GM03348 (cell line): ENCODE data around the gene ANXA3.
A peak's percentile ranks its signal among the peaks of the same experiment; 100 is the strongest.

Experiments used
- DNase-seq: peaks from one replicate; pipeline ENCODE4 v3.0.0; 2012; ENCODE audit warnings: low spot score

ANXA3 gene

GRCh38 chr4:78644744-78645330 is 93.3 kb downstream of the ANXA3 start:
- peak; percentile 69 for DNase-seq

DNA sequence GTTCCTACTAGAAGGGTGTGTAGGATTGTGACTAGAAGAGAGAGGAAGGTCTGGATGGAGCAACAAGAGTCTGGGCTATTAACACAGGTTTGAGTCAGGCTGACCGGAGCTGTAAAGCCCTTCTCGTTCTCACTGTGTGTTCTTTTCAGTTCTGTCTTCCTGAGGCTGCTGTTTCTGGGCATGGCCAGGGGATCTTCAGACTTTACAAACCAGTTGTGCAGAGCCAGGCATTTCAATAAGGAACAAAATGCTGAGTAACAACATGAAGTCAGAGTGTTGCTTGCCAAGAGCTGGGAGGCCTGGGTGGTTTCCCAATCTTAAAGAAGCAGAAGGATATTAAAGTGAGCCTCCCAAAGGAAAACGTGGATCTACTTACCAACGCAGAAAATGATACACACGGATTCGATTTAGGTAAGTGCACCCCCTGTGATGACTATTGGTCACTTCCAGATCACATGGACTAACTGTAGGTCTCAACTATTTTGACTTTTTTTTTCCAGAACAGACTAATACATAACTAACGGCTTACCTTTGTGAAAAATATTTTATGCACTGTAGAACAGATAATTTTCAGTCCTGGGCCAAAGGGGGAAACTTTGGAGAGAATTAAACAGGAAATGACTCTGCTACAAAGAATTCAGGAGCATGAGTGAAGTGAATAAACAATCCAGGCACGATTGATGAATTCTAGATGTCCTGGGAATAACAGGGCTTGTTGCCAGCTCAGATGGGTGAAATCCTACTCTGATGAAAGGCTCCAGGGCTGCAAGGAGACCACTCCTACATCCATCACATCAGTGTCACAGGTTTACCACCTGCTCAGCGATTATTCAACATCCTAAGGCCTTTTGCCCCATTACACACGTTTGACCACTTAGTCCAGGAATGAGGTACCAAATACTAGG is 94.5 kb downstream of the ANXA3 start:
- DNase-seq = peak; percentile 69

- no peak for DNase-seq
Observed at GRCh38 chr4:78647272-78647671, 95.7 kb downstream of the ANXA3 start.

DNA sequence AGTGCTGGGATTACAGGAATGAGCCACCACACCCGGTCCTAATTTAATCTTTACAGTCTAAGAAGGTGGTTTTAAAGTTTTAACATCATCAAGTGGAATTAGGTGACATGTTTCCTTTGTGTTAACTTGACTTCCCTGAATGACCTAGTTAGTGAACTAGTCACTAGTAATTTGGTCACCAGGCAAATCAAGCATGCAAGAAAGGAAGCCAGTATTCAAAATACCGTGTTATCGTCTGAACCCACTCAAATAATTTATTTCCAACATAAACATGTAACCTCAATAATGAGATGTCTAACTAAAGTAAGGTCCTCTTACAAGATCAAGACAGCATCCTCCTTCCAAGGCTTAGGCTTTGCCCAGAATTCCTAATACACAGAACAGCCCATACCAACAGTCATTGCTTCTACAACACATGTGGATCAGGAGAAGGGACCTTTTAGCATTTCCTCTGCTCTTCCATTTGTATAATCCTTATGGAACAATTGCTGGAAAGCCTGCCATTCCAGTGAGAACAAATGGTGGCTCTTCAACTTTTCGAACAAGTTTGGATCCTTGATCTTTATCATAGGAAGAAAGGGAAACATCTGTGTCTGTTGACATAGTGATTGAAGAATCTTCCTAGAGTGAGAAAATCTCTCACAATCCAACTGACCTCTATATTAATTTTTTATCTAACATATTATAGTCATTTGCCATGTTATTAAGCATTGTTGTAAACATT is 97.2 kb downstream of the ANXA3 start:
- no peak for DNase-seq

DNA sequence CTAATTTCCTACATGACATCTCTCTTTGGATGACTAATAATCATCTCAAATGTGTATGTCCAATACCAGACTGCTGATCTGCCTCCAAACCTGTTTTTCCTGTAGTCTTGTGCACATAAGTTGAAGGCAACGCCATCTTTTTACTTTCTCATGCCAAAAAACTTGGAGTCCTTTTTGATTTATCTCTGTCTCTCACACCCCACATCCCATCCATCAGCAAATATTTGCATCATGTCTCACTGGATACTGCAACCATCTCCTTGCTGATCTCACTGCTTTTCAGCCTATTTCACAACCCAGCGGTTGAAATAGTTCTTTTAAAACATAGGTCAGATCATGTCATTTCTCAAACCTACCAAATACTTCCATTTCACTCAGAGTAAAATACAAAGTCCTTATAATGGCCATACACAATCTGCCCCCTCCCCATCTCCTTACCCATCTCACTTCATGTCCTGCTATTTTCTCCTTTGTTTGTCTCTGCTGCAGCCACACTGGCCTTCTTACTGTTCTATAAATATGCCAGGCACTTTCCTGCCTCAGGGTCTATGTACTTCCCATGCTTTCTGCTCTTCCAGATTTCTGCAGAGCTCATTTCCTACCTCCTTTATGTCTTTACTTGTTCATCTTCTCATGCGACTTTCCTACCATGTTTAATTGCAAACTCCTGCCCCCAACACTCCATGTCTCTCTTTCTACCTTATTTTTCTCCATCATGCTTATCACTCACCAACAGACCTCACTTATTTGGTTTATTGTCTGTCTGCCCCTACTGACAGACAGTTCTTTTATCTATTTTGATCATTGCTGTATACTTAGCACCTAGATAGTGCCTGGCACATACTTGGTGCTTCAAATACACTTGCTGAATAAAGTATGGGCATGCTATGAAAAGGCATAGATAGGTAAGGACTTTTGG is 98.8 kb downstream of the ANXA3 start:
- DNase-seq = peak; percentile 77

GRCh38 chr4:78651250-78651860 is 99.8 kb downstream of the ANXA3 start:
- DNase-seq = no peak

- DNase-seq = no peak
Observed at GRCh38 chr4:78652282-78652876, 100.8 kb downstream of the ANXA3 start.

DNA sequence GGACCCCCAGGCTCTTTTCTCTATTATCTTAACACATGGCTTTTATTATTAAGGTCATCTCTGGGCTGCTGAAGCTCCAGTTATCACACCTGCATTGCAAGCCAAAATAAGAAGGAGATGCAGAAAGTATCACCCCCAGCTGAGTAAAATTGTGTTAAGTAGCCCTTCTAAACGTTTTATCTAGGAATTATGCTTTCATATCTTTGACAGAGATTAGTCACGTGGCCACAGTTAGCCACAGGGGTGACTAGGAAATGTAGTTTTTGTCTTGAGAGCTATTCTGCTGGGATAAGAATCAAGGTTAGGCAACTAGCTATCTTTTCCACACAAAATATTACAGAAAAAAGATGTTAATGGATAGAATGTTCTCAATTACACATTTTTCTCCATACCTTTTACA is 102.1 kb downstream of the ANXA3 start:
- peak; percentile 14 for DNase-seq

DNA sequence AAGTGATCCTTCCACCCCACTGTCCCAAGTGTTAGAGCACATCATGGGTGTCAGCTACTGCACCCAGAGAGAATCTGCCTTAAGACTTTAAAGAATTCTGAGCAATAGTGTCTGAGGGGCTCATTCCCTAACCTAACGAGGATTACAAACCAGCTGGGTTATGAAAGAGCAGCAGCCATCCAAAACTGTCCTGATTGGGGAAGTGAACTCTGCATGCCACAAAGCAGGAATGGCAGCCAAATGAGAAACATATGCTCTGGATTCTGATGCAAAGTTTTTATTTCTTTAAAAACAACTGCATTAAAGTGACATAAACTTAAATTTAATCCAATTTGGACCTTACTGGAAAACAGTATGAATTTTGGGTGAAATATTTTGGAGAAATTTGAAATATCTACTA is 103.2 kb downstream of the ANXA3 start:
- peak; percentile 70 for DNase-seq

DNA sequence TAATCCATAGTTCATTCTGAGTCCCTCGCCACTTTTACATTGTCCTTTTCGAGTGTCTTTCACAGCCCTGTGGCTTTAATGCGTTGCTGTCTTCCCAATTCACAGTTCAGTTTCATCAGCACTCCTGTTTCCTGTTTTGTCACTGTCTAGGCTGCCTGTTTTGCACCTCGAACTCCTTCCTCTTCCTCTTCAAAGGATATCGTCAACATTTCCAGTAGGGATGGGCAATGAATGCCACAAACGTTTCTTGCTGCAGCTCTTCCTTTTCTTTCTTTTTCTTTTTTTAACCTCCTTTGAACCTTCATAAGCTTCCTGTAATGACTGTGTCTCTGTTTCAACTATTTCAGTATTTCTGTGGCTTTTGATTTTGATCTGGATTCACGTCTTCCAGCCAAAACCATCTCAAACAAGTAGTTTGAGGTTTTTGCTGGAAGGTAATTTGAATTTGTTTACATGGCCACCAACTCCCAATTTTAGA is 105.4 kb downstream of the ANXA3 start:
- no peak for DNase-seq

- DNase-seq = no peak
Observed at GRCh38 chr4:78659264-78659663, 107.7 kb downstream of the ANXA3 start.

DNA sequence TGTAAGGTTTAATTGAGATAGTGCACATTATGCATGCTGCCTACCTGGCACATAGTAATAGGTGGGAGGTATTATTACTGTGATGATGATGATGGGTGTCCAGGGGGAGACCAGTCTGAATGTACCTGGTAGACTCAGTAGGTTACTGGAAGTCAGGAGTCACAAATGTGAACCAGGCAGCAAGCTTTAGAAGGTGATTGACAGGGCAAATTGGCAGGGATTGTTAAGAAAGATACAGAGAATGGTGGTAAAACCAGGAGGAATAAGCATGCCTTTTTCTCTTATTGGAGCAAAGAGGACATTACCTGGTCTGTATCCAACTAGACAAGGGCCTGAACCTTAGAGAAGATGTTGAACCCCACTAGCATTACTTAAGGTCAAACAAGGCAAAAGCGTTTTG is 108.1 kb downstream of the ANXA3 start:
- DNase-seq = no peak
